KOPT-K1 (cell line): Measurements from ENCODE around the gene SV2B.

Source experiments
- H3K27ac ChIP-seq: fragments of 200-600 bp; sonication (generic); 2 replicates; pipeline ENCODE4 v1.5.1; 2016; ENCODE audit warnings: antibody characterized with exemption, mild to moderate bottlenecking, low read depth, low read length; ENCODE audit not compliant: poor library complexity, severe bottlenecking
- H3K36me3 ChIP-seq: fragments of 200-600 bp; sonication (generic); 2 replicates; pipeline ENCODE4 v1.5.1; 2017; ENCODE audit warnings: antibody characterized with exemption, mild to moderate bottlenecking, low read length, moderate library complexity; ENCODE audit not compliant: insufficient read depth
- H3K9me3 ChIP-seq: fragments of 200-600 bp; sonication (generic); 2 replicates; pipeline ENCODE4 v1.5.1; 2017; ENCODE audit warnings: antibody characterized with exemption, low read length, mild to moderate bottlenecking; ENCODE audit not compliant: insufficient read depth, poor library complexity, severe bottlenecking

Gene SV2B

DNA sequence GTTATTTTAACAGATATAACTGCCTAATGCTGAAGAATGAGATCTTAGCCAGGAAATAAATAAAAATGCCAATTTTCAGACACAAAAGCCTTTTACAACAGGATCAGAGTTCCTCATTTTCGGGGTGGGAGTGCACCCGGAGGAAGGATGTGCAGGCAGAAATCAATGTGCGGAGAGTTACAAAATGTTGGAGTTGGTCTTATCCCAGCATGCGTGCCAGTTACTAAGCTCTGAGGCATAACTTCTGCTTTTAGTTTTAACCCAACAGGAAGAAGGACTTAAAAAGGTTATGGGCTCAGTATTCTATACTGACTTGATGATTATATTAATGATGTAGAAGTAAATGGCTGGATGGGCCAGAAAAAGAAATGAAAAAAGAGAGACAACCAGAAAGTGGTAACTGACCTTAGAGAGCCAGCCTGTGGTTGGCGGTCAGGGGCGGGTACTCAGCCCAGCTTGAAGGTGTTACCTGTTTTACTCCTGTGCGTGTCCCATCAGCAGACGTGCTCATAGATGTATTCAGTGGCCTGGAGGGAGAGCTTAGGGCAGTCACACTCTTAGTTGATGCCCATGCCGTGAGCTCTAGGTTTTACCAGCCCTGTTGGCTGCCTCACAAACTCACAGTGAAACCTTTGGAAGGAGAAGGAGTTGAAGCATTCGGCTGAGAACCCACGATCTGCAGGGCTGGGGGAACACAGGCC, 164.7 kb downstream of the SV2B start:
- H3K27ac ChIP-seq: no peak overlapping the region
- no peaks in the 10 kb centered on the region for H3K36me3 ChIP-seq
- no peaks in the 10 kb centered on the region for H3K9me3 ChIP-seq

DNA sequence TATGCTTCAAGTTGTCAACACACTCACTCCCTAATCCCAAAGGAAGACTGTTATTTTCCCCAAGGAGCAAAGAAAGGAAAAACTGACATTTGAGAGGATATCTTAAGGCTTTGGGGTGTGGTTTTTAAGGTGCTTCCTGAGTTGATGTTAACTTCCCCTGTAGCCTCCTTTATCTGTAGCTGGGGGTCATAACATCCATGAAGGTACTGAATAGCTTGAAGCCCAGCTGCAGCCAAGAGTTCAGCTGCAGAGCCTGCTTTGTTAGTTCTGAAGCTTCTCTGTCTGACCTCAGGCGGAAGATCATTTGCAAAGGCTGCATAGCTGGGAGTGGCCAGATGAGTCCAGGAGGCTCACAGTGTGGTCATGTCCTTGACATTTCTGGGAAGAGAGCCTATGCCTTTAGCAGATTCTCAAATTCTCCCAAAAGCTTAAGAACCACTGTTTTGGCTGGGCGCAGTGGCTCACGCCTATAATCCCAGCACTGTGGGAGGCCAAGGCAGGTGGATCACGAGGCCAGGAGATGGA, 165.4 kb downstream of the SV2B start:
- no peaks in the 10 kb centered on the region for H3K9me3 ChIP-seq
- H3K36me3 ChIP-seq: no peaks in the 10 kb centered on the region
- no peak overlapping the region for H3K27ac ChIP-seq

DNA sequence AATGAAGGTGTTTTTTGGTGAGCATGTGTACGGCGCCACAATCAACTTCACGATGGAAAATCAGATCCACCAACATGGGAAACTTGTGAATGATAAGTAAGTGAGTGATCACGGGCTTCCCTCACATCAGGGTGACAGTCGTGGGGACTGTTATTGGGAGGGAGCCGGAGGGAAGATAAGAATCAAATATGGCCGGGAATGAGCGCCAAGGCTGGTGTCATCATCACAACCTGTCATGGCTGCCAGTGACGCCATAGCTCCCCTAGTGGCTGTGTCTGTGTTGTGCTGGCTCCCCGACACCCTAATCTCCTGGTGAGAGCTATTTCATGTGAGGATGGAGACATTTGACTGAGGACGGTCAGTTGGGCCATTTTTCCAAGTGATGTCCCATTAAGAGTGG, 168.5 kb downstream of the SV2B start:
- Histone ChIP-seq H3K36me3 (no peaks in the 10 kb centered on the region), H3K27ac (no peak overlapping the region), H3K9me3 (no peaks in the 10 kb centered on the region)

DNA sequence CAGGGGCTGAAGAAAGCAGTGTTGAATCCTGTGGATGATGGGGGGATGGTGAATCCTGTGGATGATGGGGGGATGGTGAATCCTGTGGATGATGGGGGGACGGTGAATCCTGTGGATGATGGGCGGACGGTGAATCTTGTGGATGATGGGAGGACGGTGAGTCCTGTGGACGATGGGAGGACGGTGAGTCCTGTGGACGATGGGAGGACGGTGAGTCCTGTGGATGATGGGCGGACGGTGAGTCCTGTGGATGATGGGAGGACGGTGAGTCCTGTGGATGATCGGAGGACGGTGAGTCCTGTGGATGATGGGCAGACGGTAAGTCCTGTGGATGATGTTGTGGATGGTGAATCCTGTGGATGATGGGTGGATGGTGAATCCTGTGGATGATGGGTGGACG, 170.7 kb downstream of the SV2B start:
- peaks cover 6% of the 10 kb centered on the region for H3K9me3 ChIP-seq
- H3K36me3 ChIP-seq: no peaks in the 10 kb centered on the region

DNA sequence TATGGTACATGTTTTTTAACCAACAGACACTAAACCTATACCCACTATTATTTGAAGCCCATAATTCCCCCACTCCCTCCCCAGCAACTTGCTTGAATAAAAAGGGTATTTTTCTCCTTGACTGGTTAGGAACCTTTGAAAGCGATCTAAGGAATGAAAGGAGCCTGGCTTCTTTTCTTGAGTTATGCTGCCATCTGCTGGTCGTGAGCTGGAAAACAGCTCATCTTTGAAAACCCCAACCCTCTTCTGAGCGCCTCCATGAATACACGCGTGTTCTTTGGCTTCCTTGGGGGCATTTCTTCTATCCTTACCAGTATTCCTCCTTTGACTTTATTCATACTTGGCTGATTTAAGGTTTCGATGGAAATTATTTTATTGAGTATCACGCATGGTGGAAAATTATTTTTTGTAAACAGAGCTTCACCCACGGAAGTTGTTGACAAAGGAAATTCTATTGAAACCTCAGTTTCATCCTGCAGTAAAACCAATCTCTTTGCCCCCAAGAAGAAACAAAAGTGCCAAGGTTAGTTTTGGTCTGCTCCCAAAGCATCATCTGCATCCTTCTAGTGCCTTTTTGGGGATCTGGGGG, 171.6 kb downstream of the SV2B start:
- H3K9me3 ChIP-seq: peaks cover 14% of the 10 kb centered on the region
- no peaks in the 10 kb centered on the region for H3K36me3 ChIP-seq
- no peak overlapping the region for H3K27ac ChIP-seq

More for the DNA sequence above, 170.7 kb downstream of the SV2B start:
- no peak overlapping the region for H3K27ac ChIP-seq

DNA sequence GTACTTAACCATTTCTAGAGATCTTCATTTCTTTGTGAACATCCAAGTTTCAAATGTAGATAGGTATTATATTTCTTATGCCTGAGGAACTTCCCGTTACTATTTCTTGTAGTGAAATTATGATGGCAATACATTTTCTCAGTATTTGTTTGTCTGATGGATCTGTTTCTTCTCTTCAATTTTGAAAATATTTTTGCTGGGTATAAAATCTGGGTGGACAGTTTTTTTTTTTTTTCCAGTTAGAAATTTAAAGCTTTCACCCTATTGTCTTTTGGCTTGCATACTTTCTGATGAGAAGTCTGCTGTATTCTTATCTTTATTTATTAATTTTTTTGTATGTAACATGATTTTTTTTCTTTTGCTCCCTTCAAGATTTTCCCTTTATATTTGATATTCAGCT, 175.8 kb downstream of the SV2B start:
- H3K9me3 ChIP-seq: peaks cover 14% of the 10 kb centered on the region
- H3K27ac ChIP-seq: no peak overlapping the region
- no peaks in the 10 kb centered on the region for H3K36me3 ChIP-seq

DNA sequence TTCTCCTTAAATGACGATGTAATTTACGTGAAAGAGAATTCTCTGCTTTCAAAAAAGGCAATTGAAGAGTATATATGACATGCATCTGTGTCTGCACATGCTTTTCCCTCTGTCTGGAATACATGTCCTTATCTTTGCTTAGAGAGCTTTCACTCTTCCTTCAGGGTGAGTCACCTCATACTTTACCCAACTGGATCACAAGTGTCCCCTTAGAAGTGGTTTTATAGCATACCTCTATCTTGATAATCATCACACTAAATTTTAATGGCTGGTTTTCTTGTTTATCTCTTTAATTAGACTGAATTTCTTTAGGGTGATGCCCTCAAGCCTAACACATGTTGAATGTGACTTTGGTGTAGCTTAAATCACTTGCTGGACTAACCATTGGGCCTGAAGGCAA, 178.9 kb downstream of the SV2B start:
- H3K27ac ChIP-seq: no peak overlapping the region
- no peaks in the 10 kb centered on the region for H3K36me3 ChIP-seq
- peaks cover 14% of the 10 kb centered on the region for H3K9me3 ChIP-seq

DNA sequence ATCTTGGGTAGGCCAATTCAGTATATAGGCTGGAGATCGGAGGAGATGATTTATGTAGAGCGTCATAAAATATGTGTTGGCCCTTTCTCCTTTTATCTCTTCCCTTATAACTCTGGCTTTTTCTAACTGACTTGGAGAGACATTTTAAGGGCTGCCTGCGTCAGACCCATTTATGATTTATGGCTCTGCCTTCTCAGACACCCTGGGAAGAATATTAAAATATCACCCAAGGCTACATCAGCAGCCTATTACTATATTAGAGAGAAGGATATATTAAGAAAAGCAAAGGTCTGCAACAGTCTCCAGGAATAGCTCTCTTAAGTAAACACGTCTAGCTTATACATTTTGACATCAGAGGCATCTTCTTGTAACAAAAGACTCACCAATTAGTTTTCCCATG, 179.4 kb downstream of the SV2B start:
- Histone ChIP-seq H3K36me3 (no peaks in the 10 kb centered on the region), H3K27ac (no peak overlapping the region), H3K9me3 (peaks cover 14% of the 10 kb centered on the region)

DNA sequence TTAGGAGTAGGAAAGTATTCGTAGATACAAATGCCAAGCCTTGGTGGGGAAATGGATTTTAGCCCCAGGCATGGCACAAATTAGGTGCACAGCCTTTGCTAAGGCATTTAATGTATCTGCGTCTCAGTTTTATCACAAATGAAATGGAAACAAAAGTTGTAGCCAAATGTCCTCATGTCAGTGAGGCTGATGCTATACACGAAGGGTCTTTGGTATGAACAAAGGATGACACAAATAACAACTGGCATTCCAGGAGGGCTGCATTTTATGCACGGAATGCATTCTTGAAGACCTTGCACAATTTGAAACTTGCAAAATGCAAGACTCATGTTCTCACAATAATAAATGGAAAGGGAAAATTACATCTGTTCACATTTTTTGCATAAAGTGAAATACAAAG, 181.9 kb downstream of the SV2B start:
- Histone ChIP-seq H3K27ac (no peak overlapping the region), H3K36me3 (no peaks in the 10 kb centered on the region), H3K9me3 (no peaks in the 10 kb centered on the region)

DNA sequence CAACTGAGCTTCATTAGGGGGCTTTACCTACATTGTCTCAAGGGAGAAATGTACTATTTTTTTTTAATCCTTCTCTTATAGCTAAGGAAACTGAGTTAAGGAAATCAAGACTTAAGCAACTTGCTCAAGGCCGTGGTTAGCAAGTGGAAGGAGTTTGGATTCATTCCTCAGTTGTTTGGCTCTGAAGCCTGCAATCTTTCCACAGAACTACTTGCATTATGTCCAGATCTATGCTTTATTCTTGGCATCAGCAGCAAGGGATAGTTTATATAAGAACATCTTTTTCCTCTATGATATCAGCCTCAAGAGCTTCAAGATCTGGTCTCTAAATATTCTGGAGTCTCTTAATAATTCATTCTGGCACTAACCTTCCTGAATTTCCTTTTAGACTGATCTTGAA, 182.4 kb downstream of the SV2B start:
- no peaks in the 10 kb centered on the region for H3K9me3 ChIP-seq
- no peak overlapping the region for H3K27ac ChIP-seq
- H3K36me3 ChIP-seq: no peaks in the 10 kb centered on the region

DNA sequence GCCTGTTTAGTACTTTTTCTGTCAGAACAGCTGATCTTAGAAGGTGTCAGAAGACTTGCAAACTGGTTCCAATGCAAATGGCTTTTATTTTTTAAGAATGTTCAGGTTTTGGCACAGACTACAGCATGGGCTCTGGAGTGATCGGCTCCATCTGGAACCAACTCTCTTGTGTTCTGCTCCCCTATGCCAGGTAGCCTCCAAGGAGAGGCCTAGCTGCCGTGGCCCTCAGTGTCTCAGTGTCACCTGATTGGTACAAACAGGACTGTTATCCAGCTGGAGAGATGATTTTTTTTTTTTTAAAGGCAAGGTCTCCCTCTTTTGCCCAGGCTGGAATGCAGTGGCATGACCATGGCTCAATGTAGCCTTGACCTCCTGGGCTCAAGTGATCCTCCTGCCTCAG, 183.1 kb downstream of the SV2B start:
- no peaks in the 10 kb centered on the region for H3K9me3 ChIP-seq
- H3K27ac ChIP-seq: no peak overlapping the region
- H3K36me3 ChIP-seq: no peaks in the 10 kb centered on the region

DNA sequence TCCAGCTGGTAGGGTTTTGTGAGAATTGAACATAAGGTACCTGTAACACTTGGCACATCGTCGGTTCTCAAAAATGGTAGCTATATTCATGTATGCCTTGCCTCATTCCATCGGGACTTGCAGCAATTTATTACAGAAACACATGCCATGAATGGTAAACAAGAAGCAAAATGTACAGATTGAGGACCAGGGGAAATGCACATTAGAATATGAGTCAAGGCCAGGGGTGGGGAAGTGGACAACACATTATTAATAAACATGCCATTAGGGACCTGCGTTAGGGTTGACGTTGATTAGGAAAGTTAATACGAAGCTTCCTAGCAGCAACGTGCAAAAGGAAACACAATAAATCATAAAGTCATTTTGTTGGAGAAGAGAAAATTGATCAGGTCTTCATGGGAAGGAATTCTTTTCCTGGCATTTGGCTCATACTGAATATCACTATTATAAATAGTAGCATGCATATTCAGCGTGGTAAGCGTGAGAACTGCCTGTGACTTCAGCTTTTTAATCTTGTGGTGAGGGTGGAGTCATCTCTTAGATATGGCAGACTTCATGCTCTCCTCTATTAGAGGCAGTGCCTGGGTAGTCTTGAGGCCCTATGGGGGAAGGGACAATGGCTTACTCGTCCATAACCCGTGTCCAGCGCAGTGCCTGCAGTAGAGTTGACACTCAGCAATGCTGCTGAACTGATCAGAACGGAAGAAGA, 184.9 kb downstream of the SV2B start:
- Histone ChIP-seq H3K27ac (no peak overlapping the region), H3K9me3 (no peaks in the 10 kb centered on the region), H3K36me3 (no peaks in the 10 kb centered on the region)

DNA sequence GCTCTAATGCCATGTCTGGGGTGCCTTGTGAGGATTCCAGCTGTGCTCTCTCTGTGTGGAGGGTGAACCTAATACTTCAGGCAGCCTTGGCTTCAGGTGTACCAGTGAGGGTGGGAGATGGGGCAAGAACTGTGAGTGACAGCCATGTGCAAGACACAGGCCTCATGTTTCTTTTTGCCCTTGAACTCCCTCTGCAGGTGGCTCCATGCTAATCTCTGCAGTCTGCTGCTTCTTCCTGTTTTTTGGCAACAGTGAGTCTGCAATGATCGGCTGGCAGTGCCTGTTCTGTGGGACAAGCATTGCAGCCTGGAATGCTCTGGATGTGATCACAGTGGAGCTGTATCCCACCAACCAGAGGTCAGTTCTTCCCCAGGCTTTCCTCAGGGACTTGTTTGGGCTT, 189.3 kb downstream of the SV2B start:
- no peaks in the 10 kb centered on the region for H3K36me3 ChIP-seq
- no peaks in the 10 kb centered on the region for H3K9me3 ChIP-seq
- H3K27ac ChIP-seq: no peak overlapping the region

DNA sequence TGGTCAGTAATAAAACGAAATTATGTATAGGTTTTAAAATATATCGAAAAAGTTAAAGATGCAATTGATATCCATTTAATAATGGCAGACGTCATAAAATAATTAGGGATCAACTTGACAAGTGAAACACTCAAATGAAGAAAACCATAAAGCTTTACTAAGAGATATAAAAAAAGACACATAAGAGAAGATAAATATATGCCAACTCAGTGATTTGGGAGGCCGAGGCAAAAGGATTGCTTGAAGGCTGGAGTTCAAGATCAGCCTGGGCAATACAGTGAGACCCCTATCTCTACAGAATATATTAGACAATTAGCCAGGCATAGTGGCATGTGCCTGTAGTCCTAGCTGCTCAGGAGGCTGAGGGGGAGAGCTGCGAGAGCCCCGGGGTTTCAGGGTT, 190.5 kb downstream of the SV2B start:
- Histone ChIP-seq H3K36me3 (no peaks in the 10 kb centered on the region), H3K27ac (no peak overlapping the region), H3K9me3 (no peaks in the 10 kb centered on the region)

DNA sequence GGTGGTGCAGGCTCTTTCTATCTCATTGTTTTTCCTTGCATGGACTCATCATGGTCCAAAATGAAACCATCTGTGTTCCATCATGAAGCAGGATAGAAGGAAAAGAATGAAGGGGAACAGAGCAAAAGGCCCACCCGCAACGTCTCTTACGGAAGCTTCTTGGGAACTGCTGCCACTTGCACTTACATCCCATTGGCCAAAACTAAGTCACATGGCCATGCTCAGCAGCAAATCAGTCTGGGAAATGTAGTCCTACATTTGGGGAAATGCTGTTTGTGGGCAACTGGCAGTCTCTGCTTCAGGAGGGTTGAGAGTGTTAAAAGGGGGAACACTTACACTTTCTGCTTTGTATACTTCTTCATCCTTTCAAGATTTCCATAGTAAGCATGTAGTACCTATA, 191.6 kb downstream of the SV2B start:
- no peaks in the 10 kb centered on the region for H3K36me3 ChIP-seq
- no peak overlapping the region for H3K27ac ChIP-seq
- H3K9me3 ChIP-seq: no peaks in the 10 kb centered on the region
